Measurements from ENCODE around the gene SERPINA4.

The SERPINA4 gene, protein sequence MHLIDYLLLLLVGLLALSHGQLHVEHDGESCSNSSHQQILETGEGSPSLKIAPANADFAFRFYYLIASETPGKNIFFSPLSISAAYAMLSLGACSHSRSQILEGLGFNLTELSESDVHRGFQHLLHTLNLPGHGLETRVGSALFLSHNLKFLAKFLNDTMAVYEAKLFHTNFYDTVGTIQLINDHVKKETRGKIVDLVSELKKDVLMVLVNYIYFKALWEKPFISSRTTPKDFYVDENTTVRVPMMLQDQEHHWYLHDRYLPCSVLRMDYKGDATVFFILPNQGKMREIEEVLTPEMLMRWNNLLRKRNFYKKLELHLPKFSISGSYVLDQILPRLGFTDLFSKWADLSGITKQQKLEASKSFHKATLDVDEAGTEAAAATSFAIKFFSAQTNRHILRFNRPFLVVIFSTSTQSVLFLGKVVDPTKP

DNA sequence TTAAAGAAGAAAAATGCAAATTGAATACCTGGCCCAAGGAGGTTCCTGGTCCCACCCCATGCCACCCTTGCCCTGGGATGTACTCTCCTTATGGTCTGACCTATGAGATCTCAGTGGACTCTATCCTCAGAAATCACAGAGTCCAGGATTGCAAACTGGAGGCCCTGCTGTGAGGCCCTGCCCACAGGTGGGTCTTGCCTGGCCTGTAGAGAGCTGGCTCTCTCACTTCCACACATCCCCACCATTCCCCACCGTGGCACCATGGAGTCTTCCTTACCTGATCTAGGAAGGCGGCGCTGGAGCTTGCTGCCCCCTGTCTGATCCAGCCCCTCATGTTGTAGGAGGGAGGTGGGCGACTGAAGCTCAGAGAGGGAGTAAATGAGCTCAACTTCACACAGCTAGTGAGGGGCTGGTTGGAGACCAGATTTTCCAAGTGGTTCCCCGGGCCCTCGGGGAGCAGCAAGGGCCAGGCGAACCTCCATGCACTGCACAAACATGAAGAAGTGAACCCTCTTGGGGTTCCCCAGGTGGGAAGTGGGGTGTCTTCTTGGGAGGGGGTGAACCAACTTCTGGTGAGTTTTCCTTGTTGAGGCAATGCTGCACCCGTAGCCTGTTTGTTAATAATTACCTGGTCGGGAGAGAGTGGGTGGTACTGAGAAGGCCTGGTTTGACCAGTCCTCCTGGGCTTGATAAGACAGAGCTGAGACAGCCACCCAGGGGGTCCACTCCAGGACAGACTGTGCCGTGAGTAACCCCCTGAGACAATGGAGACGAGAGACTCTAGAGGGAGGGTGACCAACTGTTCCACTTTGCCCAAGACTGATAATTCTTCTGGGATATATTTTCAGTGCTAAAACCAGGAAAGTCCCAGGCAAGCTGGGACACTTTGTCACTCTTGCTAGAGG, at the start of gene SERPINA4:
Gene SERPINA4 (plus strand): TSS at position 692 of the 905 bp plus-strand sequence. CDS start 2,041 bp downstream, outside the sequence.
- Histone ChIP-seq H3K4me3 (ENCODE audit: insufficient read depth, low read length, poor library complexity, severe bottlenecking) (no peak within 1 kb of the TSS), H3F3A (ENCODE audit: insufficient read depth) (no peaks in the 10 kb centered on the region), H3K9me2 (replicated peaks; ENCODE audit: insufficient read depth, low read length) (no peaks in the 10 kb centered on the region), H3K9ac (ENCODE audit: low read length) (no peak within 1 kb of the TSS), H3K9me3 (ENCODE audit: insufficient read depth, low read length) (no peaks in the 10 kb centered on the region), H3K36me3 (ENCODE audit: low read length) (no peaks in the 10 kb centered on the region), H4K20me1 (ENCODE audit: low read depth, low read length) (no peaks in the 10 kb centered on the region), H3K27ac (ENCODE audit: low read depth, low read length) (no peak within 1 kb of the TSS), H3K27me3 (ENCODE audit: low read length) (no peaks in the 10 kb centered on the region), H3K4me2 (ENCODE audit: low read depth, low read length, poor library complexity, severe bottlenecking) (no peak within 1 kb of the TSS), H2AFZ (ENCODE audit: low read depth, low read length, severe bottlenecking) (no peak within 1 kb of the TSS), H3K79me2 (ENCODE audit: insufficient read depth, low read length) (no peaks in the 10 kb centered on the region)
- TF ChIP-seq, protein P1, sequence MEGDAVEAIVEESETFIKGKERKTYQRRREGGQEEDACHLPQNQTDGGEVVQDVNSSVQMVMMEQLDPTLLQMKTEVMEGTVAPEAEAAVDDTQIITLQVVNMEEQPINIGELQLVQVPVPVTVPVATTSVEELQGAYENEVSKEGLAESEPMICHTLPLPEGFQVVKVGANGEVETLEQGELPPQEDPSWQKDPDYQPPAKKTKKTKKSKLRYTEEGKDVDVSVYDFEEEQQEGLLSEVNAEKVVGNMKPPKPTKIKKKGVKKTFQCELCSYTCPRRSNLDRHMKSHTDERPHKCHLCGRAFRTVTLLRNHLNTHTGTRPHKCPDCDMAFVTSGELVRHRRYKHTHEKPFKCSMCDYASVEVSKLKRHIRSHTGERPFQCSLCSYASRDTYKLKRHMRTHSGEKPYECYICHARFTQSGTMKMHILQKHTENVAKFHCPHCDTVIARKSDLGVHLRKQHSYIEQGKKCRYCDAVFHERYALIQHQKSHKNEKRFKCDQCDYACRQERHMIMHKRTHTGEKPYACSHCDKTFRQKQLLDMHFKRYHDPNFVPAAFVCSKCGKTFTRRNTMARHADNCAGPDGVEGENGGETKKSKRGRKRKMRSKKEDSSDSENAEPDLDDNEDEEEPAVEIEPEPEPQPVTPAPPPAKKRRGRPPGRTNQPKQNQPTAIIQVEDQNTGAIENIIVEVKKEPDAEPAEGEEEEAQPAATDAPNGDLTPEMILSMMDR (IDR thresholded peaks at IDR 0.05; ENCODE audit: insufficient read depth, low read length, poor library complexity, severe bottlenecking) = no peak
- TF ChIP-seq EZH2phosphoT487 (conservative IDR thresholded peaks at IDR 0.05; ENCODE audit: low read length) = no peak

DNA sequence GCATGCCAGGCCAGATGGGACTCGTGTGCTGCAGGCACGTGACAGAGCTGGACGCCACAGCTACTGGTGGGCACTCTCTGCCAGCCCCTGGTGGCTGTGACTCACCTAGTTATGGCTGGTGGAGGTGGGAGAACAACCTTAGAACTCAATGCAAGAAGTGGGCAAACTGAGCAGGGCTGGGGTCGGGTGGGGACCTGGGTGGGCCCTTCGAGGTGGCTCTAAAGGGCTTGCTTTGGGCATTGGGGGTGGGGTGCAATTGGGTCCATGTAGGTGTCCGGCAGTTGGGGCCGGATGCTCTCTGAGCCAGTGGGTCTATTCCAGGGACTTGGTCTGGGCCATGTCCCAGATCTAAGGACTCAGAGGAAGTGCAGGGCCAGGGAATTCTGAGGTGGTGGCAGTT, 46.9 kb upstream of the SERPINA4 start:
- no peaks in the 10 kb centered on the region for H3K27me3 ChIP-seq (ENCODE audit: low read length)
- no peak overlapping the region for H3K4me3 ChIP-seq (ENCODE audit: insufficient read depth, low read length, poor library complexity, severe bottlenecking)
- H2AFZ ChIP-seq (ENCODE audit: low read depth, low read length, severe bottlenecking) = no peak overlapping the region
- H3K79me2 ChIP-seq (ENCODE audit: insufficient read depth, low read length) = no peaks in the 10 kb centered on the region
- no peak overlapping the region for H3K4me2 ChIP-seq (ENCODE audit: low read depth, low read length, poor library complexity, severe bottlenecking)
- TF ChIP-seq, protein P1 (IDR thresholded peaks at IDR 0.05; ENCODE audit: insufficient read depth, low read length, poor library complexity, severe bottlenecking) = no peak
- no peak for TF ChIP-seq EZH2phosphoT487 (conservative IDR thresholded peaks at IDR 0.05; ENCODE audit: low read length)
- no peaks in the 10 kb centered on the region for H3K9me2 ChIP-seq (replicated peaks; ENCODE audit: insufficient read depth, low read length)
- H3K9ac ChIP-seq (ENCODE audit: low read length) = no peak overlapping the region
- no peaks in the 10 kb centered on the region for H4K20me1 ChIP-seq (ENCODE audit: low read depth, low read length)
- H3F3A ChIP-seq (ENCODE audit: insufficient read depth) = no peaks in the 10 kb centered on the region
- peaks cover under 1% of the 10 kb centered on the region; the same call in 1 of the 2 replicates for H3K9me3 ChIP-seq (ENCODE audit: insufficient read depth, low read length)
- H3K27ac ChIP-seq (ENCODE audit: low read depth, low read length) = no peak overlapping the region
- H3K36me3 ChIP-seq (ENCODE audit: low read length) = no peaks in the 10 kb centered on the region

DNA sequence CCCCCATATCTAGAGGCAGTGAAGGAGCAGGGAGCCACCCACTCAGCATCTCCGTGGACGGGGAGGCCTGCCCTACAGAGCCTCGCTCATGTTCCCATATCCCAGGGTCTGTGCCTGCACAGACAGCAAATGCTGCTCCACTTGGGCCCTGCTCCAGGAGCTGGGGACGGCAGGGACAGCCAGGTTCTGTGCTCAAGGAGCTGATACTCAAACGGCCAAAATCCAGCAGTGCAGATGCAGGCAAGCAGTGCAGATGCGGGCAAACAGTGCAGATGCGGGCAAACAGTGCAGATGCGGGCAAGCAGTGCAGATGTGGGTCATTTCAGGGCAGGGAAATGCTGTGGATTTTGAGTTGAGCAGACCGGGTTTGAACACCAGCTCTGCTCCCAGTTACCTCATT, 45.8 kb upstream of the SERPINA4 start:
- Histone ChIP-seq H4K20me1 (ENCODE audit: low read depth, low read length) (no peaks in the 10 kb centered on the region), H3K9ac (ENCODE audit: low read length) (no peak overlapping the region), H3K79me2 (ENCODE audit: insufficient read depth, low read length) (no peaks in the 10 kb centered on the region), H3K4me2 (ENCODE audit: low read depth, low read length, poor library complexity, severe bottlenecking) (no peak overlapping the region), H3F3A (ENCODE audit: insufficient read depth) (no peaks in the 10 kb centered on the region), H2AFZ (ENCODE audit: low read depth, low read length, severe bottlenecking) (no peak overlapping the region), H3K27me3 (ENCODE audit: low read length) (no peaks in the 10 kb centered on the region), H3K9me3 (ENCODE audit: insufficient read depth, low read length) (peaks cover 5% of the 10 kb centered on the region; the same call in 1 of the 2 replicates), H3K4me3 (ENCODE audit: insufficient read depth, low read length, poor library complexity, severe bottlenecking) (no peak overlapping the region), H3K27ac (ENCODE audit: low read depth, low read length) (no peak overlapping the region), H3K9me2 (replicated peaks; ENCODE audit: insufficient read depth, low read length) (no peaks in the 10 kb centered on the region), H3K36me3 (ENCODE audit: low read length) (no peaks in the 10 kb centered on the region)
- TF ChIP-seq, protein P1 (IDR thresholded peaks at IDR 0.05; ENCODE audit: insufficient read depth, low read length, poor library complexity, severe bottlenecking) = no peak
- no peak for TF ChIP-seq EZH2phosphoT487 (conservative IDR thresholded peaks at IDR 0.05; ENCODE audit: low read length)

All from SU-DHL-6 (cell line).